ENCODE data around the gene TRMT11.
"Not testable (repeated sequence)": the region's sequence is repeated elsewhere in the genome, so short reads cannot be mapped to it uniquely, and the experiment has no call there.

The TRMT11 gene

GRCh38 chr6:126007800-126008199, 21.5 kb downstream of the TRMT11 start:
- H3K9me3 Mint-ChIP-seq, result no peaks in the 10 kb centered on the region
- no peak overlapping the region for H3K27ac Mint-ChIP-seq
- DNase-seq, result no peak
- H3K36me3 Mint-ChIP-seq (ENCODE audit: low read depth), result peaks cover 70% of the 10 kb centered on the region
- peaks cover 5% of the 10 kb centered on the region for H3K4me1 Mint-ChIP-seq
- H3K27me3 Mint-ChIP-seq (ENCODE audit: low read depth, poor library complexity), result no peaks in the 10 kb centered on the region
- TF ChIP-seq, protein P1, sequence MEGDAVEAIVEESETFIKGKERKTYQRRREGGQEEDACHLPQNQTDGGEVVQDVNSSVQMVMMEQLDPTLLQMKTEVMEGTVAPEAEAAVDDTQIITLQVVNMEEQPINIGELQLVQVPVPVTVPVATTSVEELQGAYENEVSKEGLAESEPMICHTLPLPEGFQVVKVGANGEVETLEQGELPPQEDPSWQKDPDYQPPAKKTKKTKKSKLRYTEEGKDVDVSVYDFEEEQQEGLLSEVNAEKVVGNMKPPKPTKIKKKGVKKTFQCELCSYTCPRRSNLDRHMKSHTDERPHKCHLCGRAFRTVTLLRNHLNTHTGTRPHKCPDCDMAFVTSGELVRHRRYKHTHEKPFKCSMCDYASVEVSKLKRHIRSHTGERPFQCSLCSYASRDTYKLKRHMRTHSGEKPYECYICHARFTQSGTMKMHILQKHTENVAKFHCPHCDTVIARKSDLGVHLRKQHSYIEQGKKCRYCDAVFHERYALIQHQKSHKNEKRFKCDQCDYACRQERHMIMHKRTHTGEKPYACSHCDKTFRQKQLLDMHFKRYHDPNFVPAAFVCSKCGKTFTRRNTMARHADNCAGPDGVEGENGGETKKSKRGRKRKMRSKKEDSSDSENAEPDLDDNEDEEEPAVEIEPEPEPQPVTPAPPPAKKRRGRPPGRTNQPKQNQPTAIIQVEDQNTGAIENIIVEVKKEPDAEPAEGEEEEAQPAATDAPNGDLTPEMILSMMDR (IDR thresholded peaks at IDR 0.05), result no peak
- no peak overlapping the region for H3K4me3 Mint-ChIP-seq

DNA sequence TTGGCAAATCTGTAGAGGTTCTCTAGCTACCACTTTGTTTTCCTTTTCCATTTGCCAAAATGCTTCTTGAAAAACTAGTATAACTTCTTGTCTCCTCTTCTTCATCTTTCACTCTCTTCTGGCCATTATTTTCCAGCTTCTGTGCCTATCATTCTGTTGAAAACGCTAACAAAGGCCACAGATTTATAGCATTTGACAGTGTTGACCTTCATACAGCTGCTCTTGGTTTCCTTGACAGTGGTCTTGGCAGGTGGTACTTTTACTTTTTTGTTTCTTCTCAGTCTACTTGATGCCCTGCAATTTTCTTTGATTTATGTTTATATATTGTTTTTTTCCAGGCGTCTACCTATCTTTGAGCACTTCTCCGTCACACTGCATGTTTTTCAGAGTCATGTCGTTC, 23.7 kb downstream of the TRMT11 start:
- H3K27ac Mint-ChIP-seq, result no peak overlapping the region
- H3K4me1 Mint-ChIP-seq, result peaks cover 5% of the 10 kb centered on the region
- no peak overlapping the region for H3K4me3 Mint-ChIP-seq
- no peaks in the 10 kb centered on the region for H3K27me3 Mint-ChIP-seq (ENCODE audit: low read depth, poor library complexity)
- H3K36me3 Mint-ChIP-seq (ENCODE audit: low read depth), result peaks cover 63% of the 10 kb centered on the region
- no peaks in the 10 kb centered on the region for H3K9me3 Mint-ChIP-seq
- TF ChIP-seq, protein P1 (IDR thresholded peaks at IDR 0.05), result no peak
- DNase-seq, result no peak

DNA sequence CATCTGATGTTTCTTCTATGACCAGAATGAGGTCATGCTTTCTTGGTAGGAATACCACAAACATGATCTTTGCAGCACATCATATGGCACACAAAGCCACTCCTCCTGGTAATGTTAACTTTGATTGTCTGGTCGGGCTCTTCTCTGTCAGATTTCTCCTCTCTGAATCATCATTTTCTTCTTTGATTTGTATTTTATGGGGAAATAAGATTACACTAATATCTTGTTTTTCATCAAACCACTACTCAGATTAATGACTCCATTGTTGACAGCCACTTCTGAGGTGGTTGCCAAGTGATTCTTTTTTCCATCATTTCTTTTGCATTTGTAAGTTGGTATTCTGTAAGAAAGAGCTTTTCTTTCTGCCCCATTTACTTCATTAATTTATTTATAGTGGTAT, 29.5 kb downstream of the TRMT11 start:
- H3K27me3 Mint-ChIP-seq (ENCODE audit: low read depth, poor library complexity), result no peaks in the 10 kb centered on the region

GRCh38 chr6:126016591-126016990, 30.3 kb downstream of the TRMT11 start:
- Mint-ChIP-seq H3K27me3 (ENCODE audit: low read depth, poor library complexity) (no peaks in the 10 kb centered on the region), H3K4me1 (no peaks in the 10 kb centered on the region), H3K4me3 (no peak overlapping the region), H3K9me3 (no peaks in the 10 kb centered on the region), H3K27ac (peak overlapping the region; percentile 27), H3K36me3 (ENCODE audit: low read depth) (peaks cover 81% of the 10 kb centered on the region)
- TF ChIP-seq, protein P1 (IDR thresholded peaks at IDR 0.05), result no peak
- no peak for DNase-seq

More for the DNA sequence above, 29.5 kb downstream of the TRMT11 start:
- Mint-ChIP-seq H3K27ac (peak overlapping the region; percentile 14), H3K4me1 (no peaks in the 10 kb centered on the region), H3K4me3 (no peak overlapping the region), H3K9me3 (no peaks in the 10 kb centered on the region), H3K36me3 (ENCODE audit: low read depth) (peaks cover 79% of the 10 kb centered on the region)
- TF ChIP-seq, protein P1 (IDR thresholded peaks at IDR 0.05), result no peak
- DNase-seq, result no peak

- DNase-seq, result no peak
- no peaks in the 10 kb centered on the region for H3K9me3 Mint-ChIP-seq
- H3K36me3 Mint-ChIP-seq (ENCODE audit: low read depth), result peaks cover 80% of the 10 kb centered on the region
- TF ChIP-seq, protein P1 (IDR thresholded peaks at IDR 0.05), result no peak
- no peaks in the 10 kb centered on the region for H3K4me1 Mint-ChIP-seq
- no peak overlapping the region for H3K4me3 Mint-ChIP-seq
- H3K27me3 Mint-ChIP-seq (ENCODE audit: low read depth, poor library complexity), result no peaks in the 10 kb centered on the region
- H3K27ac Mint-ChIP-seq, result no peak overlapping the region
Measured at GRCh38 chr6:126017668-126018067, 31.3 kb downstream of the TRMT11 start.

DNA sequence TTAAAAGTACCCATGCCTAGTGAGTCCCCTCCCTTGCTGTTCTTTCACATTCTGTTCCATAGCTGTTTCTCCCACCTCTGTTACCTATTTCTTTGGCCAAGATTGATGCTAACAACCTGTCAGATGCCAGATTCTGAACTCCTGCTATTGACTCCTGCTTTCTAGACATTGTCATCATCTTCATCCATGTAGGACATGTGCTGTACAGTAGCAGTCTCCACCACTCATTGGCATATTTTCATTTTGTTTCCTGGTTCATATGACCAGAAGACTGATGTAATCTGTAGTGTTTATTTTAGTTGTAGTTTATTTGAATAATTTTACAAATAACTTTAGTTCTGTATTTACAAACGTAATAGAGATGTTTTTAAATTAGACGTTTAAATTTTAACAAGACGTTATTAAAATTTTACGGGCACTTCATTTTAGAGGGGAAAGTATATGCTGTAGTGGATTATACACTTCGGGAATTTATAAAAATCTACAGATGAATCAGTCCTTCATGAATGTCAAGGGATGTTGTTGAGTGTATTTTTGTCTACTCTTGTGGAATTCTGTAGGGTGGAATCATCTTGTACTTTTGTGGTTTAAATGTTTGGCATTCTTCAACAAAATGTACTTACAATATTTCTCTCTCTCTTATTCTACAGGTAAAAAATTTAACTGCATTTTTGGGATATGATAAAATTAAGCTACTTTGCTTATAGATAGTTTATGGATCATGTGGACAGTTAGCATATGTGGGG, 34.1 kb downstream of the TRMT11 start:
- no peak for DNase-seq
- H3K27ac Mint-ChIP-seq, result no peak overlapping the region
- H3K4me1 Mint-ChIP-seq, result no peaks in the 10 kb centered on the region
- H3K36me3 Mint-ChIP-seq (ENCODE audit: low read depth), result peaks cover 86% of the 10 kb centered on the region
- H3K9me3 Mint-ChIP-seq, result no peaks in the 10 kb centered on the region
- H3K27me3 Mint-ChIP-seq (ENCODE audit: low read depth, poor library complexity), result no peaks in the 10 kb centered on the region
- TF ChIP-seq, protein P1 (IDR thresholded peaks at IDR 0.05), result no peak
- H3K4me3 Mint-ChIP-seq, result no peak overlapping the region

GRCh38 chr6:126023474-126023873, 37.1 kb downstream of the TRMT11 start:
- not testable (repeated sequence) for DNase-seq; H3K27ac Mint-ChIP-seq; H3K9me3 Mint-ChIP-seq; H3K4me1 Mint-ChIP-seq; H3K4me3 Mint-ChIP-seq; H3K27me3 Mint-ChIP-seq (ENCODE audit: low read depth, poor library complexity)
- peaks cover 86% of the 10 kb centered on the region for H3K36me3 Mint-ChIP-seq (ENCODE audit: low read depth)
